Measurements from ENCODE around the gene FAHD1.

FAHD1 gene

DNA sequence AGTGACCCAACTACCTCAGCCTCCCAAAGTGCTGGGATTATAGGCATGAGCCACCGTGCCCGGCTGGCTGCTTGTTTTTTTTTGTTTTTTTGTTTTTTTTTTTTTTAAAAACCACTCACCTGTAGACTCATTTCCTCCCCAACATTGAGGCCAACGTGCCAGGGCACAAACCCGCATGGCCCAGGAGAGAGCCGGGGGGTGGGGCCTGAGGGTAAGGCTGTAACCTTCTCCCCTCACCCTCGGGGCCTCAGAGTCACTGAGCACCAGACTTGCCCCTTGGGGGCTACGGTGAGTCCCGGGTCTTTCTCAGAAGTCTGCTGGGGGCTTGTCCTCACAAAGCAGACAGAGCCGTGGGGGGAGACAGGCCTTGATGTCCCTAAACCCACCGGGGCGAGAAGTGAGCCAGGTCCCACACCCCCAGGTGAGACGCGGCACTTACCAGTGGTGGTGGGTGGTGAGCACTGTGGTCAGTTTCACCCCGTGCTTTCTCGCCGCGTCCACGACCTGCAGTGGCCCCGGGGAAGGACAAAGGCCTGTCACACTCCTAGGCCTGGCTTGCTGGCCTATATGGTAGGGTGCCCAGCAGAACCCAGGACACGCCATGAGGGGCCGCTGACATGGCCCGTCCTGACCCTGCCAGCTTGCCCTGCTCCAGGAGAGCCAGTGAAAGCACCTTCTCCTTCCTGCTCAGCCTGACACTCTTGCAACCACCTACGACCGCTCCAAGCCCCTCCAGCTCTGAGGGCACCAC, 5.0 kb upstream of the FAHD1 start:
- ChIA-PET CTCF (no interaction called here), POLR2A (interaction anchor here (1.2 kb wide), 1 partner anchor 39 kb away, joined by 5 read pairs; the partner anchor contains the start of genes NUBP2 and SPSB3)
- TF ChIP-seq TARDBP (IDR thresholded peaks at IDR 0.05) (no peak), ZNF384 (IDR thresholded peaks at IDR 0.05) (no peak), FOXK2 (IDR thresholded peaks at IDR 0.05) (no peak), ELF4 (IDR thresholded peaks at IDR 0.05) (no peak), BHLHE40 (IDR thresholded peaks at IDR 0.05; ENCODE audit: borderline replicate concordance) (no peak), FOXA1 (IDR thresholded peaks at IDR 0.05) (no peak), SUZ12 (IDR thresholded peaks at IDR 0.05) (no peak), FOXM1 (IDR thresholded peaks at IDR 0.05; ENCODE audit: borderline replicate concordance) (no peak), L3MBTL2 (conservative IDR thresholded peaks at IDR 0.05) (no peak), ARNT (IDR thresholded peaks at IDR 0.05) (no peak), CTBP1 (IDR thresholded peaks at IDR 0.05; ENCODE audit: borderline replicate concordance) (no peak), HDGF (IDR thresholded peaks at IDR 0.05; ENCODE audit: borderline replicate concordance) (no peak), NFRKB (IDR thresholded peaks at IDR 0.05) (no peak), LEF1 (IDR thresholded peaks at IDR 0.05; ENCODE audit: borderline replicate concordance) (no peak), SP1 (IDR thresholded peaks at IDR 0.05) (no peak)
- TF ChIP-seq, protein P1, sequence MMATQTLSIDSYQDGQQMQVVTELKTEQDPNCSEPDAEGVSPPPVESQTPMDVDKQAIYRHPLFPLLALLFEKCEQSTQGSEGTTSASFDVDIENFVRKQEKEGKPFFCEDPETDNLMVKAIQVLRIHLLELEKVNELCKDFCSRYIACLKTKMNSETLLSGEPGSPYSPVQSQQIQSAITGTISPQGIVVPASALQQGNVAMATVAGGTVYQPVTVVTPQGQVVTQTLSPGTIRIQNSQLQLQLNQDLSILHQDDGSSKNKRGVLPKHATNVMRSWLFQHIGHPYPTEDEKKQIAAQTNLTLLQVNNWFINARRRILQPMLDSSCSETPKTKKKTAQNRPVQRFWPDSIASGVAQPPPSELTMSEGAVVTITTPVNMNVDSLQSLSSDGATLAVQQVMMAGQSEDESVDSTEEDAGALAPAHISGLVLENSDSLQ (IDR thresholded peaks at IDR 0.05): no peak
- no peak for DNase-seq (ENCODE audit: extremely low spot score)

DNA sequence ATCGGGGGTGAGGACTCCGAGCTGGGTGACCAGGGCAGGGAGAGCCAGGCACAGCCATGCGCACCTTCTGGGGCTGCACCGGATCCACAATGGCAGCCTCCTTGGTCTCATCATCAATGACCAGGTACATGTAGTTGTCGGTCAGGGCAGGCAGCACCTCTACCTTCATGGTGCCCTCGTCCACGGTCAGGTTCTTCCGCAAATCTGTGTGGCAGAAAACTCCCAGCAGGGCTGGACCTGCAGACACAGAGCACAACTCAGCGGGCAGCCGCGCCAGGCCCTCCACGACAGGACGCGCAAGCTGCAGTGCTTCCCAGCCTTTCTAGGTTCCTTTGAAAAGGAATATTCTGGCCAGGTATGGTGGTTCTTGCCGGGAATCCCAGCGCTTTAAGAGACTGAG, 4.2 kb upstream of the FAHD1 start:
- ChIA-PET CTCF (interaction anchor here (0.7 kb wide), 1 partner anchor 51 kb away, joined by 3 read pairs; no protein-coding TSS in a partner anchor), POLR2A (interaction anchor here (1.2 to 1.5 kb wide), 2 partner anchors 9 to 40 kb away, joined by 4 to 5 read pairs; partner anchors contain the start of genes NUBP2 and SPSB3)
- DNase-seq (ENCODE audit: extremely low spot score): no peak
- no peak for TF ChIP-seq ZNF384 (IDR thresholded peaks at IDR 0.05)
- TF ChIP-seq BHLHE40 (IDR thresholded peaks at IDR 0.05; ENCODE audit: borderline replicate concordance): no peak
- TF ChIP-seq NFRKB (IDR thresholded peaks at IDR 0.05): no peak
- TF ChIP-seq CTBP1 (IDR thresholded peaks at IDR 0.05; ENCODE audit: borderline replicate concordance): no peak
- TF ChIP-seq ARNT (IDR thresholded peaks at IDR 0.05): no peak
- no peak for TF ChIP-seq L3MBTL2 (conservative IDR thresholded peaks at IDR 0.05)
- no peak for TF ChIP-seq LEF1 (IDR thresholded peaks at IDR 0.05; ENCODE audit: borderline replicate concordance)
- no peak for TF ChIP-seq FOXK2 (IDR thresholded peaks at IDR 0.05)
- no peak for TF ChIP-seq ELF4 (IDR thresholded peaks at IDR 0.05)
- TF ChIP-seq, protein P1 (IDR thresholded peaks at IDR 0.05): no peak
- no peak for TF ChIP-seq SUZ12 (IDR thresholded peaks at IDR 0.05)
- no peak for TF ChIP-seq FOXA1 (IDR thresholded peaks at IDR 0.05)
- no peak for TF ChIP-seq HDGF (IDR thresholded peaks at IDR 0.05; ENCODE audit: borderline replicate concordance)
- TF ChIP-seq TARDBP (IDR thresholded peaks at IDR 0.05): no peak
- TF ChIP-seq FOXM1 (IDR thresholded peaks at IDR 0.05; ENCODE audit: borderline replicate concordance): no peak

DNA sequence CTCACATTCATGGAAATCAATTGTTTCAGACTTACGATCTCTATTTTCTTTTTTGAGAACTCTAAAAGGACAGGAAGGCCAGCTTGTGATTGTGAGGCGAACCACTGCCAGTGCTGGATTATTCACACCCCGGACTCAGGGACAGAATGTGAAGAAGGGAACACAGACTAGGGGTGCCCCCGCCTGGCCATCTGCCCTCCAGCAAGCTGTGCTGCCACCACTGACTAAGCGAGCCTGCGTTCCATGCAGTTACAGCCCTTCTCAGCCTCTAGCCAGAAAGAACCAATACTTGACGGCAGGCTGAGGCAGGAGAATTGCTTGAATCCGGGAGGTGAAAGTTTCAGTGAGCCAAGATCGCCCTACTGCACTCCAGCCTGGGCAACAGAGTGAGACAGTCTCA, 3.2 kb upstream of the FAHD1 start:
- ChIA-PET POLR2A (interaction anchor here (1.5 kb wide), 2 partner anchors 10 to 41 kb away, joined by 3 to 4 read pairs; partner anchors contain the start of gene NUBP2), CTCF (interaction anchor here (0.7 kb wide), 1 partner anchor 50 kb away, joined by 3 read pairs; no protein-coding TSS in a partner anchor)
- no peak for DNase-seq (ENCODE audit: extremely low spot score)
- TF ChIP-seq BHLHE40 (IDR thresholded peaks at IDR 0.05; ENCODE audit: borderline replicate concordance): no peak
- TF ChIP-seq L3MBTL2 (conservative IDR thresholded peaks at IDR 0.05): no peak
- no peak for TF ChIP-seq FOXM1 (IDR thresholded peaks at IDR 0.05; ENCODE audit: borderline replicate concordance)
- no peak for TF ChIP-seq ELF4 (IDR thresholded peaks at IDR 0.05)
- TF ChIP-seq FOXA1 (IDR thresholded peaks at IDR 0.05): no peak
- no peak for TF ChIP-seq ZNF384 (IDR thresholded peaks at IDR 0.05)

DNA sequence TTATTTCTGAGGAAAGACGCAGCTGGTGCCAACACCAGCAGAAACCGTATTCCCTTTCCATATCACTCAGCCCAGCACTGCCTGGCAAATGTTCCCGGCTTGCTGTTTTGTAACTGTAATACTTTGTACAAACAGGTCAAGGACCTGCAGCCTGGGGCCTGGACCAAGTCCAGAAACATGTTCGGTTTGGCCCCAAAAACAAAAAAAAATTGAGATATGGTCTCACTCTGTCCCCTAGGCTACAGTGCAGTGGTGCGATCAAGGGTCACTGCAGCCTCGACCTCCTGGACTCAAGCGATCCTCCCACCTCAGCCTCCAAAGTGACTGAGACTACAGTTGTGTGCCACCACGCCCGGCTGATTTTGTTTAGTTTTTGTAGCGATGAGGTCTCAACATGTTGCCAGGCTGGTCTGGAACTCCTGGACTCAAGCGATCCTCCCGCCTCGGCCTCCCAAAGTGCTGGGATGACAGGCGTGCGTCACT, 1.6 kb upstream of the FAHD1 start:
- DNase-seq (ENCODE audit: extremely low spot score): no peak
- TF ChIP-seq NFRKB (IDR thresholded peaks at IDR 0.05) (no peak), HDGF (IDR thresholded peaks at IDR 0.05; ENCODE audit: borderline replicate concordance) (no peak), FOXM1 (IDR thresholded peaks at IDR 0.05; ENCODE audit: borderline replicate concordance) (no peak), L3MBTL2 (conservative IDR thresholded peaks at IDR 0.05) (no peak), BHLHE40 (IDR thresholded peaks at IDR 0.05; ENCODE audit: borderline replicate concordance) (no peak), ARNT (IDR thresholded peaks at IDR 0.05) (no peak), TARDBP (IDR thresholded peaks at IDR 0.05) (no peak), SUZ12 (IDR thresholded peaks at IDR 0.05) (no peak), ZNF384 (IDR thresholded peaks at IDR 0.05) (no peak), SP1 (IDR thresholded peaks at IDR 0.05) (no peak), LEF1 (IDR thresholded peaks at IDR 0.05; ENCODE audit: borderline replicate concordance) (no peak)
- TF ChIP-seq, protein P1 (IDR thresholded peaks at IDR 0.05): no peak
- ChIA-PET POLR2A (interaction anchor here (1.0 to 1.5 kb wide), 2 partner anchors 42 to 139 kb away, joined by 3 read pairs; partner anchors contain the start of genes NUBP2 and RPS2), CTCF (no interaction called here)

DNA sequence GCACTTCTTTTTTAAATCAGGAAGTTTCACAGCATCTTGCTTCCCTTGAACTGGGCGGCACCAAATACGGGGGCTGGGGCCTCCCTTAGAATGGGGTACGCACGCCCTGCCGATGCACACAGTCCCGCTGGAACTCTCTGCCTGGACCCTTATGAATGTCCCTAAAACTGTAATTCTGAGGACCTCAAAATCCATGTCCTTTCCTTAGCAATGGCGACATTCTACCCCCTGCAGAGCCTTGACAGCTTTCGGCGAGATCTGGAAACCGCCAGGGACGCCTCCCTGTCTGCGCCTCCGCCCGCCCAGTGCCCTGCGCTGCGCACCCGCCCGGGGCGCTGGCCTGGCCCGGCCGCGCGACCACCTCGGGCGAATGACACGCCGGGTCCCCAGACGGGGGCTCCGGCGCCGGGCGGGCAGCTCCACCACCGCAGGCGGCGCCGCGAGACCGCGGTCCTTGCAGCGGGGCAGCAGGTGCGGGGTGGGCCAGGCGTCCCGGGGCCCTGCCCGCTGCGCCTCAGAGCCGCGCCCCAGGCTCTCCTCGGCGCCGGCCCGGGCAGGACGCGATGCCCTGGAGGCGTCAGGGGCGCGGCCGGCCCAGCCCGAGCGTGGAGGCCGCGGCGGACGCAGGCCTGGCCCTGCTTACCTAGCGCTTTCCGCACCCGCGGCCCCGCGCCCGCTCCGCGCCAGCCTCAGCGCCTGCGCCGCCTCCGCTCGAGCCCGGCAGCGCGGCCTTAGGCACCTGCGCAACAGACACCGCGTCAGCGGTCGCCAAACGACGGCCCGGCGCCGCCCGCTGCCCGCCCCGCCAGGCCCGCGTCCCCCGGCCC, 929 bp upstream of the FAHD1 start:
- POLR2A ChIA-PET: interaction anchor here (0.7 to 2.2 kb wide), 6 partner anchors 9 to 139 kb away, joined by 3 to 19 read pairs (median 8); partner anchors contain the start of genes MSRB1 and RPS2
- no peak for TF ChIP-seq ELF4 (IDR thresholded peaks at IDR 0.05)
- TF ChIP-seq LEF1 (IDR thresholded peaks at IDR 0.05; ENCODE audit: borderline replicate concordance): no peak
- TF ChIP-seq CTBP1 (IDR thresholded peaks at IDR 0.05; ENCODE audit: borderline replicate concordance): no peak
- TF ChIP-seq, protein P1 (IDR thresholded peaks at IDR 0.05): no peak
- no peak for TF ChIP-seq ZNF384 (IDR thresholded peaks at IDR 0.05)
- no peak for TF ChIP-seq FOXK2 (IDR thresholded peaks at IDR 0.05)
- TF ChIP-seq L3MBTL2 (conservative IDR thresholded peaks at IDR 0.05): no peak
- no peak for TF ChIP-seq HDGF (IDR thresholded peaks at IDR 0.05; ENCODE audit: borderline replicate concordance)
- no peak for TF ChIP-seq ARNT (IDR thresholded peaks at IDR 0.05)
- TF ChIP-seq TARDBP (IDR thresholded peaks at IDR 0.05): no peak
- no peak for TF ChIP-seq BHLHE40 (IDR thresholded peaks at IDR 0.05; ENCODE audit: borderline replicate concordance)
- TF ChIP-seq FOXA1 (IDR thresholded peaks at IDR 0.05): no peak
- TF ChIP-seq FOXM1 (IDR thresholded peaks at IDR 0.05; ENCODE audit: borderline replicate concordance): no peak
- DNase-seq (ENCODE audit: extremely low spot score): peak; percentile 71
- CTCF ChIA-PET: no interaction called here
